GM23338 (cell line): Measurements from ENCODE around the gene ASTE1. TPM values are rescaled to one million over a fixed set of nuclear protein-coding genes. Genes with fewer than 3 reads are reported as not detected.
A peak's percentile ranks its signal among the peaks of the same experiment; 100 is the strongest.

Experiments used
- ATAC-seq: fragments of 200-7000 bp; cut with Tn5 transposase; 3 replicates; pipeline ENCODE4 v1.9.1; 2020
- DNase-seq: peaks from one replicate; pipeline ENCODE4 v3.0.0-alpha.2; 2015; ENCODE audit warnings: low spot score
- H2AFZ ChIP-seq: fragments of 200-600 bp; sonication (generic); 2 replicates; pipeline ENCODE4 v1.8.0; 2016; ENCODE audit warnings: antibody characterized with exemption, mild to moderate bottlenecking, moderate library complexity
- H3F3A ChIP-seq: fragments of 200-600 bp; sonication (generic); replicated peaks from 2 replicates; pipeline ENCODE4 v1.8.0; 2017; ENCODE audit warnings: antibody characterized with exemption, mixed run types, low read depth
- H3K27ac ChIP-seq: fragments of 200-600 bp; sonication (generic); 2 replicates; pipeline ENCODE4 v1.6.1; 2016; ENCODE audit warnings: low read depth
- H3K27me3 ChIP-seq: fragments of 200-600 bp; sonication (generic); 2 replicates; pipeline ENCODE4 v1.8.0; 2016; ENCODE audit warnings: mild to moderate bottlenecking, mixed run types, moderate library complexity; ENCODE audit not compliant: insufficient read depth
- H3K36me3 ChIP-seq: fragments of 200-600 bp; sonication (generic); 2 replicates; pipeline ENCODE4 v1.8.0; 2016; ENCODE audit warnings: mild to moderate bottlenecking; ENCODE audit not compliant: insufficient read depth
- H3K4me1 ChIP-seq: fragments of 200-600 bp; sonication (generic); 2 replicates; pipeline ENCODE4 v1.8.0; 2016; ENCODE audit warnings: mild to moderate bottlenecking, moderate library complexity; ENCODE audit not compliant: insufficient read depth
- H3K4me2 ChIP-seq: fragments of 200-600 bp; sonication (generic); 2 replicates; pipeline ENCODE4 v1.7.1; 2017; ENCODE audit warnings: mixed run types
- H3K4me3 ChIP-seq: fragments of 200-600 bp; sonication (generic); 2 replicates; pipeline ENCODE4 v1.6.1; 2016; ENCODE audit warnings: mixed run types
- H3K79me2 ChIP-seq: fragments of 200-600 bp; sonication (generic); replicated peaks from 2 replicates; pipeline ENCODE4 v1.8.0; 2017; ENCODE audit warnings: mild to moderate bottlenecking; ENCODE audit not compliant: insufficient read depth
- H3K9me2 ChIP-seq: fragments of 200-600 bp; sonication (generic); 2 replicates; pipeline ENCODE4 v1.8.0; 2017; ENCODE audit not compliant: insufficient read depth
- H4K20me1 ChIP-seq: fragments of 200-600 bp; sonication (generic); replicated peaks from 2 replicates; pipeline ENCODE4 v1.8.0; 2017; ENCODE audit warnings: mild to moderate bottlenecking; ENCODE audit not compliant: insufficient read depth
- H3K27ac Mint-ChIP-seq: 2 replicates; pipeline ENCODE4 v1.8.0; 2020; ENCODE audit warnings: inconsistent platforms, mild to moderate bottlenecking, moderate library complexity, mixed read lengths
- H3K27me3 Mint-ChIP-seq: 3 replicates; pipeline ENCODE4 v1.8.0; 2022; ENCODE audit warnings: low read depth, mild to moderate bottlenecking, moderate library complexity, mixed read lengths, inconsistent platforms; ENCODE audit not compliant: insufficient read depth, poor library complexity
- H3K36me3 Mint-ChIP-seq: 3 replicates; pipeline ENCODE4 v1.8.0; 2021; ENCODE audit warnings: low read depth, mild to moderate bottlenecking, inconsistent platforms, moderate library complexity, mixed read lengths
- H3K4me1 Mint-ChIP-seq: 3 replicates; pipeline ENCODE4 v1.8.0; 2020; ENCODE audit warnings: mild to moderate bottlenecking, inconsistent platforms, mixed read lengths
- H3K4me3 Mint-ChIP-seq: 3 replicates; pipeline ENCODE4 v1.8.0; 2021; ENCODE audit warnings: moderate library complexity, mild to moderate bottlenecking, inconsistent platforms, mixed read lengths
- H3K9me3 Mint-ChIP-seq: 3 replicates; pipeline ENCODE4 v1.8.0; 2020; ENCODE audit warnings: moderate library complexity, mild to moderate bottlenecking, inconsistent platforms, mixed read lengths
- CREB1 ChIP-seq: fragments of 250-450 bp; sonication (Bioruptor Pico); IDR thresholded peaks from 2 replicates; pipeline ENCODE4 v1.5.0; 2020; ENCODE audit warnings: low read depth, mild to moderate bottlenecking, moderate library complexity
- CTCF ChIP-seq, 2 experiments: fragments of 200-600 bp in 1 of 2; sonication (generic) in 1 of 2; conservative IDR thresholded peaks; 2 replicates each; pipeline versions ENCODE4 v1.5.1 to v1.6.1; 2016 to 2017; ENCODE audit warnings: antibody characterized with exemption in 2 of 2, low read depth in 2 of 2, mild to moderate bottlenecking in 2 of 2, moderate library complexity in 1 of 2
- ETS1 ChIP-seq: IDR thresholded peaks from 2 replicates; pipeline ENCODE4 v1.6.1; 2016; ENCODE audit warnings: antibody characterized with exemption
- EZH2 ChIP-seq: fragments of 200-600 bp; sonication (generic); IDR thresholded peaks from one replicate; pipeline ENCODE4 v1.8.0; 2017; ENCODE audit warnings: antibody characterized with exemption, mild to moderate bottlenecking, low read depth; ENCODE audit not compliant: unreplicated experiment
- EZH2phosphoT487 ChIP-seq: fragments of 200-600 bp; sonication (generic); IDR thresholded peaks from one replicate; pipeline ENCODE4 v1.8.1; 2018; ENCODE audit warnings: antibody characterized with exemption; ENCODE audit not compliant: unreplicated experiment
- JUNB ChIP-seq: IDR thresholded peaks from one replicate; pipeline ENCODE4 v1.6.1; 2016; ENCODE audit warnings: antibody characterized with exemption; ENCODE audit not compliant: unreplicated experiment
- NANOG ChIP-seq: IDR thresholded peaks from 2 replicates; pipeline ENCODE4 v1.6.1; 2016; ENCODE audit warnings: antibody characterized with exemption, borderline replicate concordance
- POLR2AphosphoS5 ChIP-seq: IDR thresholded peaks from 2 replicates; pipeline ENCODE4 v1.6.1; 2016; ENCODE audit warnings: antibody characterized with exemption, low read depth
- REST ChIP-seq: IDR thresholded peaks from one replicate; pipeline ENCODE4 v1.6.1; 2018; ENCODE audit warnings: antibody characterized with exemption; ENCODE audit not compliant: unreplicated experiment
- STAT1 ChIP-seq: IDR thresholded peaks from one replicate; pipeline ENCODE4 v1.6.1; 2016; ENCODE audit warnings: antibody characterized with exemption; ENCODE audit not compliant: unreplicated experiment
- ZNF114 ChIP-seq: fragments of 250-450 bp; sonication (Bioruptor Pico); IDR thresholded peaks from 2 replicates; pipeline ENCODE4 v1.5.0; 2020; ENCODE audit warnings: mild to moderate bottlenecking, moderate library complexity
- ZNF331 ChIP-seq: fragments of 250-450 bp; sonication (Bioruptor Pico); IDR thresholded peaks from 2 replicates; pipeline ENCODE4 v1.5.0; 2020; ENCODE audit warnings: low read depth, mild to moderate bottlenecking, moderate library complexity
- ZNF462 ChIP-seq: fragments of 250-450 bp; sonication (Bioruptor Pico); IDR thresholded peaks from 2 replicates; pipeline ENCODE4 v1.5.0; 2020; ENCODE audit warnings: mild to moderate bottlenecking, moderate library complexity
- polyA plus RNA-seq: library from polyadenylated mRNA; unstranded; fragments of >200 nt; fragmentation: Nextera tagmentation; extraction: Ambion mirVana; gene quantifications from 2 replicates; pipeline ENCODE4 v1.2.1, GENCODE V29; 2016
- total RNA-seq: library from RNA; depleted of rRNA; stranded (reverse); fragments of >200 nt; shearing (Covaris generic); gene quantifications from 2 replicates; pipeline ENCODE4 v1.2.3, GENCODE V29; 2014

The ASTE1 gene
- total and polyA plus RNA-seq, 2 experiments from 2014 or later, result 4.9 to 8.9 TPM

DNA sequence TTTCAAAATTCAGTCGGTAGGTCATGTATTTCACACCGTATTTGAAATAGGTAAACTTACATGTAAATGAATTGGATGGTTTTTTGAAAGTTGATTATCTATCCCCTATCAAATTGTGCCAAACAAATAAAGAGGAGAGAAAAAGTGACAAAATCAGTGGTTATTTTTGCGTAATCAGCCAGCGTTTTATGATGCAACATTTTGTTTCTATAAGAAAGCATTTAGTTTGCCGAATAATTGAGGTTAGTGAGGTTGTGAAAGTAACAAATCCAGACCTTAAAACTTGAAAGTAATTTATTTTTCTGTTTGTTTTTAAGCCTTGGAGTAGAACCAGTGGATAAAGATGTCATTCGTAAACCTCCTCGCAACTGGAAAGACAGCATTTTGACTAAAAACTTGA is 29.3 kb downstream of the ASTE1 start:
- Histone ChIP-seq H3K4me2 (no peak overlapping the region), H3K27me3 (no peaks in the 10 kb centered on the region), H3K4me1 (no peaks in the 10 kb centered on the region), H3K4me3 (no peak overlapping the region), H2AFZ (no peak overlapping the region), H4K20me1 (no peaks in the 10 kb centered on the region), H3K27ac (no peak overlapping the region), H3F3A (no peaks in the 10 kb centered on the region), H3K9me2 (no peaks in the 10 kb centered on the region), H3K79me2 (no peaks in the 10 kb centered on the region), H3K36me3 (peaks cover 25% of the 10 kb centered on the region; the same call in 1 of the 2 replicates)
- no peak overlapping the region for H3K4me3 Mint-ChIP-seq
- ATAC-seq (no peak), DNase-seq (no peak)
- peaks cover 10% of the 10 kb centered on the region; the same call in 2 of the 3 replicates for H3K36me3 Mint-ChIP-seq
- TF ChIP-seq STAT1 (no peak), ETS1 (no peak), JUNB (no peak), CREB1 (CRISPR knock-in tag) (no peak), EZH2phosphoT487 (no peak), CTCF (conservative IDR thresholded peaks at IDR 0.05; ENCODE audit: low read depth in 2 of 2) (no peak), ZNF331 (CRISPR knock-in tag) (no peak), REST (no peak), EZH2 (no peak), ZNF114 (CRISPR knock-in tag) (no peak), NANOG (no peak), ZNF462 (no peak), POLR2AphosphoS5 (no peak)
- no peaks in the 10 kb centered on the region for H3K9me3 Mint-ChIP-seq
- H3K27ac Mint-ChIP-seq, result 0 out of 2 replicates have a peak overlapping the region, but pooled peaks have one; percentile 10
- no peaks in the 10 kb centered on the region for H3K4me1 Mint-ChIP-seq
- no peaks in the 10 kb centered on the region for H3K27me3 Mint-ChIP-seq
